ENCODE measurements around the gene MRTO4.

DNA sequence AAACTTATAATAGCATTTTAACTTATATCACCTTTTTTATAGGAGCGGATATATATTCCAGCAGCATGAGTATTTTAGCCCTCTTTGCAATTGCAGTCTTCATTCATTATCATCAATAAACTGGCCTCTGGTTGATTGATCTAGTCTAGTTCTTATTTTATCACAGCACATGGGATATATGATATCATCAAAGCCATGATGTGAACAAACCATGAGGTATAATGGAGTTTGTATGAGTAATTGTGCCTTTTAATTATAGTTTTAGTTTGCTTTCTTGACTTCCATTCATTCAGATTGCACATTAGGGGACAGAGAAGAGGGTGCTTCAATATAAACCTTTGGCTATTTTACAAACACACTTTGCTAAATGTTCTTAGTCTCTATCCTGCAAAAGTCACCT, 38.0 kb upstream of the MRTO4 start:
- TF ChIP-seq, protein P1, sequence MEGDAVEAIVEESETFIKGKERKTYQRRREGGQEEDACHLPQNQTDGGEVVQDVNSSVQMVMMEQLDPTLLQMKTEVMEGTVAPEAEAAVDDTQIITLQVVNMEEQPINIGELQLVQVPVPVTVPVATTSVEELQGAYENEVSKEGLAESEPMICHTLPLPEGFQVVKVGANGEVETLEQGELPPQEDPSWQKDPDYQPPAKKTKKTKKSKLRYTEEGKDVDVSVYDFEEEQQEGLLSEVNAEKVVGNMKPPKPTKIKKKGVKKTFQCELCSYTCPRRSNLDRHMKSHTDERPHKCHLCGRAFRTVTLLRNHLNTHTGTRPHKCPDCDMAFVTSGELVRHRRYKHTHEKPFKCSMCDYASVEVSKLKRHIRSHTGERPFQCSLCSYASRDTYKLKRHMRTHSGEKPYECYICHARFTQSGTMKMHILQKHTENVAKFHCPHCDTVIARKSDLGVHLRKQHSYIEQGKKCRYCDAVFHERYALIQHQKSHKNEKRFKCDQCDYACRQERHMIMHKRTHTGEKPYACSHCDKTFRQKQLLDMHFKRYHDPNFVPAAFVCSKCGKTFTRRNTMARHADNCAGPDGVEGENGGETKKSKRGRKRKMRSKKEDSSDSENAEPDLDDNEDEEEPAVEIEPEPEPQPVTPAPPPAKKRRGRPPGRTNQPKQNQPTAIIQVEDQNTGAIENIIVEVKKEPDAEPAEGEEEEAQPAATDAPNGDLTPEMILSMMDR (conservative IDR thresholded peaks at IDR 0.05; ENCODE audit: low read depth, low read length): no peak
- TF ChIP-seq EZH2 (IDR thresholded peaks at IDR 0.05; ENCODE audit: borderline replicate concordance, low read depth, low read length, poor library complexity, severe bottlenecking): no peak
